ENCODE data around the gene SPOCK1.

- TF ChIP-seq EZH2 (IDR thresholded peaks at IDR 0.05; ENCODE audit: insufficient read depth, poor library complexity, severe bottlenecking) (no peak), EZH2phosphoT487 (IDR thresholded peaks at IDR 0.05; ENCODE audit: insufficient read depth, low read depth) (no peak)
These were observed 371.1 kb downstream of the SPOCK1 start for GRCh38 chr5:137128012-137128411.
